WERI-Rb-1 (cell line): Measurements from ENCODE around the gene CCDC180.
"Not testable (repeated sequence)": the region's sequence is repeated elsewhere in the genome, so short reads cannot be mapped to it uniquely, and the experiment has no call there.

ENCODE experiments used
- DNase-seq: peaks from one replicate; pipeline ENCODE4 v3.0.0-alpha.2; 2020
- H3K27ac ChIP-seq: fragments of 250-450 bp; sonication (Bioruptor Pico); 2 replicates; pipeline ENCODE4 v1.5.1; 2020; ENCODE audit warnings: mild to moderate bottlenecking, moderate library complexity
- H3K27me3 ChIP-seq: fragments of 250-450 bp; sonication (Bioruptor Pico); 2 replicates; pipeline ENCODE4 v1.5.1; 2021; ENCODE audit warnings: mild to moderate bottlenecking, low read depth, moderate library complexity; ENCODE audit not compliant: insufficient read depth, severe bottlenecking
- H3K36me3 ChIP-seq: fragments of 250-450 bp; sonication (Bioruptor Pico); 2 replicates; pipeline ENCODE4 v1.5.1; 2020; ENCODE audit warnings: mild to moderate bottlenecking, moderate library complexity
- H3K4me3 ChIP-seq: 2 replicates; pipeline ENCODE4 v1.5.1; 2011; ENCODE audit warnings: low read depth, mild to moderate bottlenecking, control low read depth, low read length
- H3K9me3 ChIP-seq: fragments of 250-450 bp; sonication (Bioruptor Pico); 2 replicates; pipeline ENCODE4 v1.5.1; 2021; ENCODE audit warnings: mild to moderate bottlenecking, moderate library complexity; ENCODE audit not compliant: severe bottlenecking
- TF ChIP-seq, protein P1 (sequence below): IDR thresholded peaks from 2 replicates; pipeline ENCODE4 v1.5.1; 2011; ENCODE audit warnings: low read depth, mild to moderate bottlenecking, control low read depth, inconsistent platforms, low read length

CCDC180 gene

DNA sequence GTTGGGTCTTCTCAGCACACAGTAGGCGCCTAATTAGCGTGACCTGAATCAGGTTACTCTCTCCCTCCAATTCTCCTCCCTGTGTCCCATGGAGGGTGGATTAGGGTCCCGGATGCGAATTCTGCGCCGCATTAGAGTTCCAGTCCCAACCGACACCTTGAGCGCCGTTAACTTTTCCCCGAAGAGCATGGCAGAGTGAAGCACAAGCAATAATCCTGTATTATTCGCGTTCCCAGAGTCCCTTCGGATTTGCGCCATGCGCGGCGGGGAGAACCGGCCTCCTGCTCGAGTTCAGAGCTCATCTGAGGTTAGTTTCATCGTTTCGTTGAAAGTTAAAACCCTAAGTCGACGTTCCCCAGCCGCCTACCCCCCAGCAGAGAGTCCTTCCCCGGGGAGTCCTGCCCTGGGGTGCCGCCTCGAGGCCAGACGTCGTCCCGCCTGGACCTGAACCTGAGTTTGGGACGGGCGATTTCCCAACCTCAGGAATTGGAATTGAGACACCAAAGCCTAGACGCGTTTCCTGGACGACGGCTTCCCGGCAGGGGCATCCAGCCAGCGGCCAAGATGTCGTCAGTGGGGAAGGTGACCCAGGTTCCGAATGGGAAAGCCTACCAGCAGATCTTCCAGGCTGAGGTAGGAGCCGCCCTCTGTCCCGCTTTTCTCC is at the start of gene CCDC180:
TSS of gene CCDC180 (plus strand) at position 160 of the 664 bp plus-strand sequence. CDS start at position 565, 405 bp downstream.
- no peaks in the 10 kb centered on the region for H3K27me3 ChIP-seq
- no peak for DNase-seq
- TF ChIP-seq, protein P1, sequence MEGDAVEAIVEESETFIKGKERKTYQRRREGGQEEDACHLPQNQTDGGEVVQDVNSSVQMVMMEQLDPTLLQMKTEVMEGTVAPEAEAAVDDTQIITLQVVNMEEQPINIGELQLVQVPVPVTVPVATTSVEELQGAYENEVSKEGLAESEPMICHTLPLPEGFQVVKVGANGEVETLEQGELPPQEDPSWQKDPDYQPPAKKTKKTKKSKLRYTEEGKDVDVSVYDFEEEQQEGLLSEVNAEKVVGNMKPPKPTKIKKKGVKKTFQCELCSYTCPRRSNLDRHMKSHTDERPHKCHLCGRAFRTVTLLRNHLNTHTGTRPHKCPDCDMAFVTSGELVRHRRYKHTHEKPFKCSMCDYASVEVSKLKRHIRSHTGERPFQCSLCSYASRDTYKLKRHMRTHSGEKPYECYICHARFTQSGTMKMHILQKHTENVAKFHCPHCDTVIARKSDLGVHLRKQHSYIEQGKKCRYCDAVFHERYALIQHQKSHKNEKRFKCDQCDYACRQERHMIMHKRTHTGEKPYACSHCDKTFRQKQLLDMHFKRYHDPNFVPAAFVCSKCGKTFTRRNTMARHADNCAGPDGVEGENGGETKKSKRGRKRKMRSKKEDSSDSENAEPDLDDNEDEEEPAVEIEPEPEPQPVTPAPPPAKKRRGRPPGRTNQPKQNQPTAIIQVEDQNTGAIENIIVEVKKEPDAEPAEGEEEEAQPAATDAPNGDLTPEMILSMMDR = no peak
- H3K27ac ChIP-seq = no peak within 1 kb of the TSS
- H3K36me3 ChIP-seq = peaks cover 28% of the 10 kb centered on the region
- no peak within 1 kb of the TSS for H3K4me3 ChIP-seq
- H3K9me3 ChIP-seq = no peaks in the 10 kb centered on the region

DNA sequence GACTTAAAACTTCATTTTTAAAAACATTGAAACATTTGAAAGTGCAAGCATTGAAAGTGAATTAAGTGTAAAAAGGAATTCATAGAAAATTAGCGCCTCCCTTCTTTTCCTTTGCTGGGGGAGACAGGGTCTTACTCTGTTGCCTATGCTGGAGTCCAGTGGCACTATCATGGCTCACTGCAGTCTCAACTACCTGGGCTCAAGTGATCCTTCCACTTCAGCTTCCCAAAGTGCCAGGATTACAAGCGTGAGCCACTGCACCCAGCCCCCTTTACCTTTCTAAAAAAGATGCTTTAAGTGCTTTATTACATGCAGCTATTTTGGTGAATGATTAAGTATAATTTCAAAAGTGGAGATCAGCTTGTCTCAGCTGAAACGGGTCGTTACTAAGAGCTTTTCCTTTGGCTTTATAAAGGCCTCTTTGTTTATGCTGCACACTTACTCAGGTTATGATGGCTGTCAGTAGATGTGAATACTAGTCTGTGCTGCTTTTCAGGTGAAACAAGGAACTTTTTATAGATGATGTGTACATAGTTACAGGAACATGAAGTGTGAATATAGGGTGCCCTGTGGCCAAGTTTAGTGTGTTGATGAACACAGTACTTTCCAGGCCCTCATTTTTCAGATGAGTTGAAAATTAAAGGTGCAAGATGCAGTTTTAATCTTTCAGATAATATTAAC is 47.5 kb upstream of the CCDC180 start:
- H3K27ac ChIP-seq, H3K9me3 ChIP-seq, H3K27me3 ChIP-seq, DNase-seq, H3K4me3 ChIP-seq, H3K36me3 ChIP-seq: not testable (repeated sequence)

DNA sequence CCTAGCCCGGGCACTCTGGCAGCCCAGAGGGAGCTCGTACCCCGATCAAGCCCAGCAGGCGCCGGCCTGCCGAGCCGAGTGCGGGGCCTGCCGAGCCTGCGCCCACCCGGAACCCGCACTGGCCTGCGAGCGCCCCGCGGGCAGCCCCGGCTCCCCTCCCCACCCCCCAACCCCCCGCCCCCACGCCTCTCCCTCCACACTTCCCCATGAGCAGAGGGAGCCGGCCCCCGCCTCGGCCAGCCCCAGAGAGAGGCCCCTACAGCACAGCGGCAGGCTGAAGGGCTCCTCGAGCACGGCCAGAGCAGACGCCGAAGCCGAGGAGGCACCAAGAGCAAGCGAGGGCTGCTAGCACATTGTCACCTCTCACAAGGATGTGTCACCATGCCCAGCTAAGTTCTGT is 36.2 kb upstream of the CCDC180 start:
- H3K27ac ChIP-seq = no peak overlapping the region
- TF ChIP-seq, protein P1 = no peak
- DNase-seq = no peak
- no peaks in the 10 kb centered on the region for H3K27me3 ChIP-seq
- H3K9me3 ChIP-seq = no peaks in the 10 kb centered on the region
- peaks cover 2% of the 10 kb centered on the region for H3K36me3 ChIP-seq
- H3K4me3 ChIP-seq = no peak overlapping the region

DNA sequence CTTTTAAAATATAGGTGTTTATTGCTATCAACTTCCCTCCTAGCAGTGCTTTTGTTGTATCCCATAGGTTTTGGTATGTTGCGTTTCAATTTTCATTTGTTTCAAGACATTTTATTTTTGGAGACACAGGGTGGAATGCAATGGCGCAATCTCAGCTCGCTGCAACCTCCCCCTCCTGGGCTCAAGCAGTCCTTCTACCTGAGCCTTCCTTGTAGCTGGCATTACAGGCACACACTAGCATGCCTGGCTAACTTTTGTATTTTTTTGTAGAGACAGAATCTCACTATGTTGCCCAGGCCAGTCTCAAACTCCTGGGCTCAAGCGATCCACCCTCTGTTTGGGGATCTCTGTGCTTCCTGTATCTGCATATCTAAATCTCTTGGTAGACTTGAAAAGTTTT is 35.4 kb upstream of the CCDC180 start:
- TF ChIP-seq, protein P1 = no peak
- H3K9me3 ChIP-seq = no peaks in the 10 kb centered on the region
- no peaks in the 10 kb centered on the region for H3K27me3 ChIP-seq
- DNase-seq = no peak
- no peak overlapping the region for H3K27ac ChIP-seq
- peaks cover 6% of the 10 kb centered on the region for H3K36me3 ChIP-seq
- no peak overlapping the region for H3K4me3 ChIP-seq

DNA sequence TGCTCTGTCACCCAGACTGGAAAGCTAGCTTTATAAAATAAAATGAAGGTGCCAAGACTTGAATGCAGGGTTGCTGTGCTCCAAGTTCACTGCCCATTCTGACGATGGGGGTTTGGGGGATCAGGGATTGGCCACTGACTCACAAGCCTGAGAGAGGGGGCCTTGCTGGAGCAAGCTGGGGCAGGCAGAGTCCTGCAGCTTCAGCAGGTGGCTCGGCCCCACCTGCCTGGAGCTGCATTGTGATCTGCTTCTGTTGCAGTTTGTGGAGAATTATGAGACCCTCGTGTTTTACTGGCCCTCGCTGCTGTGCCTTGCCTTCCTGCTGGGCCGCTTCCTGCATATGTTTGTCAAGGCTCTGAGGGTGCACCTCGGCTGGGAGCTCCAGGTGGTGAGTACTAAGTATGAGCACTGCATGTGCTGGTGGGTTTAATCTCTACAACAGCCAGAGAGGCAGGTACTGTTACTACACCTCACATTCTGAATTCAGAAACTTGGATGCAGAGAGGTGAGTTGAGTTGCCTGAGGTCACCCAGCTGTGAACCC is 31.1 kb upstream of the CCDC180 start:
- Histone ChIP-seq H3K27ac (no peak overlapping the region), H3K27me3 (no peaks in the 10 kb centered on the region), H3K9me3 (no peaks in the 10 kb centered on the region), H3K4me3 (no peak overlapping the region), H3K36me3 (peaks cover 47% of the 10 kb centered on the region)
- TF ChIP-seq, protein P1 = no peak
- no peak for DNase-seq

DNA sequence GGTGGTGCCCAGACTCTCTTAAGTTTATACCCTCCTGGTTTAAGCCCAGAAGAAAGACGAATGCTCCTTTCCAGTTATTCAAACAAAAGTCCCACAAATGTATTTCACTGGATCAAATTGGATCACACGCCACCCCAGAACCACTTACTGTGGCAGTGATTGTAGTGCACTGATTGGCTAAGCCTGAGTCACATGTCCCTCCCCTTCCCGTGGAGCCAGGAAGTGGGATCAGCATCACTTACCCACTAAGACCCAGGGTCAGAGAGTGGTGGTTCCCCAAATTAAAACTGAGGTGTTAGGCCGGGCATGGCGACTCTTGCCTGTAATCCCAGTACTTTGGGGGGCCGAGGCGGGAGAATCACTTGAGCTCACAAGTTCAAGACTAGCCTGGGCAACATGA is 29.5 kb upstream of the CCDC180 start:
- TF ChIP-seq, protein P1 = no peak
- Histone ChIP-seq H3K4me3 (no peak overlapping the region), H3K9me3 (no peaks in the 10 kb centered on the region), H3K27ac (no peak overlapping the region), H3K36me3 (peaks cover 63% of the 10 kb centered on the region), H3K27me3 (no peaks in the 10 kb centered on the region)
- no peak for DNase-seq
